Urothelium cell line (cell line): ENCODE data around the gene SETSIP.
"Not testable (repeated sequence)": the region's sequence is repeated elsewhere in the genome, so short reads cannot be mapped to it uniquely, and the experiment has no call there.

Experiments
- DNase-seq: peaks from one replicate; pipeline ENCODE4 v3.0.0; 2011; ENCODE audit warnings: low spot score, mixed read lengths
- FAIRE-seq: peaks from 2 replicates; lab custom pipeline; 2011; peaks lifted over from hg19 to GRCh38; lab: Jason Lieb, UNC

SETSIP gene, protein sequence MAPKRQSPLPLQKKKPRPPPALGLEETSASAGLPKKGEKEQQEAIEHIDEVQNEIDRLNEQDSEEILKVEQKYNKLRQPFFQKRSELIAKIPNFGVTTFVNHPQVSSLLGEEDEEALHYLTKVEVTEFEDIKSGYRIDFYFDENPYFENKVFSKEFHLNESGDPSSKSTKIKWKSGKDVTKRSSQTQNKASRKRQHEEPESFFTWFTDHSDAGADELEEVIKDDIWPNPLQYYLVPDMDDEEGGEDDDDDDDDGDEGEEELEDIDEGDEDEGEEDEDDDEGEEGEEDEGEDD

DNA sequence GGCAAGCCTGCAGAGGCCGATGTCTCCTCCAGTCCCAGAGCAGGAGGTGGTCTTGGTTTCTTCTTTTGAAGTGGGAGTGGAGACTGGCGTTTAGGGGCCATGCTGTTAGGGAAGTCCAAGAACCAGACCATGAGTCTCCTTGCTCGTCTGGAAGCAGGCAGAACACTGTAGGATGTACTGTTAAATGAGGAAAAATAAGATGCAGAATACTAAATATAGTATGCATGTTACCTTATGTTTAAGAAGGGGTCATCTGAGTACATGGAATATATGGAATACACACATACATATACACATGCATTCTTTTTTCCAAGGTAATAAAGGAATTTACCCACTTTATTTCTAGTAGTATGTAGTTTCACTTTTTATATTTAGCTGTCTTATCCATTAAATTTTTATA is at the start of gene SETSIP:
SETSIP (minus strand) TSS at position 101 of the 400 bp plus-strand sequence; CDS start at position 101, 0 bp downstream.
- DNase-seq (no peak), FAIRE-seq (no peak)

DNA sequence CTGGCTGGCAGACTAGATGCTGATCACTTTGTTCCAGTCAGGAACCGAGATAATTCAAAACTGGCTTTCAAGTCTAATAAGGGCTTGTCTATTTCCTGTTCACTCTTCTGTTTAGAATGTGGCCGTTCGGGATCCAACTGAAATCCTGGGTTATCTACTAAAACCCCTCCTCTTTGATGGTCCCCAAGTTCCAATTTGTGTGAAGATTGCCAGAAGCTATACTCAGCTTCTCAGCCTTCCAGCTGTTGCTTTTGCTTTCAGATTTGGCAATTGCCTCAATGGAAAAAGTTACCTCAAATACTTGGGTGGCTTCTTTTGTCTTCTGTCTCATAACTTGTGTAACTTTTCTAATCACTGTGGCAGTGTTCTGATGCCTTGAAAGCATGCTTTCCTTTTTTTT is 48.7 kb upstream of the SETSIP start:
- no peak for FAIRE-seq
- no peak for DNase-seq

DNA sequence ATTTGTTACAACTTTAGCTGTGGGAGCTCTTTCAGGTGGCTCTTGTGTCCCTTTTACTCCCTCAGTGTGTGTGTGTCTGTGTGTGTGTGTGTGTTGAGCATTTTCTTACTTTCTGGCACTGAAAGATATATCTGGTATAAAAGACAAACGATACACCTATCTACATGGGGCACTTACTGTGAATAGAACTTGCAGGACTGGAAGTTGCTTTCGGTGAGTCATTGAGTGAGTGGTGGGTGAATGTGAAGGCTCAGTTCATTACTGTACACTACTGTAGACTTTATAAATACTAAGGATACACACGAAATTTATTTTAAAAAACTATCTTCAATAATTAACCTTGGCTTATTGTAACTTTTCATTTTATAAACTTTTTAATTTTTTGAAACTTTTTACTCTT is 43.6 kb upstream of the SETSIP start:
- no peak for DNase-seq
- no peak for FAIRE-seq

DNA sequence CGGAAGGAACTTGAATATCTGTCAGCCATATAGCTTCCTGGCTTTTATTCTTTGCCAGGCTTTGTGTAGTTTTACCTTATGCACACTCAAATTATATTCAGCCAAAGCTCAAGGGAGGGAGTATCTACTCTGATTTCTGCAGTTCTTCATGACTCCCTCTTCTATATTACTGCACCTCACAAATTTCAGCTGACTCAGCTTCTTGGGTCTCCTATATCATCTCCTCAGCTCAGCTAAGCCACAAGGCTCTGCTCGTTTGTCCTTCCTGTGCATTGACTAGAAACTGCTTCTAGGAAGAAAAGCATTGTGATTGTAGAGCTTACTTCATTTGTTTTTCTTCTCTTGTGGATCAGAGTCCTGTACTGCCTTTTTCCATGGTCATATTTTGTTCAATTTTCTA is 42.3 kb upstream of the SETSIP start:
- no peak for DNase-seq
- no peak for FAIRE-seq

DNA sequence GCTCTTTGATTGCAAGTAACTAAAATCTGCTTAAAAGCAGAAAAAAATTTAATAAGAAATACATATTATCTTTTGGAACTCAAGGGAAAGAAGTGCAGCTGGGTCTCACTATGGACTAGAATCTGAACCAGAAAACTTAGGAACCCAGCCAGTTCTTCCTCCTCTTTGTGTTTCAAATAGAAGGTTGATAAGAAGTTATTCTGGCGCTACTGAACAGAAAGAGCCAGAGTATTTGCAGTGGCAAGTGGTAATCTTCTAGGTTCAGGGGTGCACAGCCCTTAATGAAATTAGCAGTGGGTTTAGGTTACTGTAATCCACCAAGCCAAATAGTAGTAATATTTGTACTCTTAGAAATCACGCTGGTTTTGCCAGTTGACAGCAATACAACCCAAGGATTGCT is 33.4 kb upstream of the SETSIP start:
- FAIRE-seq (no peak), DNase-seq (no peak)

DNA sequence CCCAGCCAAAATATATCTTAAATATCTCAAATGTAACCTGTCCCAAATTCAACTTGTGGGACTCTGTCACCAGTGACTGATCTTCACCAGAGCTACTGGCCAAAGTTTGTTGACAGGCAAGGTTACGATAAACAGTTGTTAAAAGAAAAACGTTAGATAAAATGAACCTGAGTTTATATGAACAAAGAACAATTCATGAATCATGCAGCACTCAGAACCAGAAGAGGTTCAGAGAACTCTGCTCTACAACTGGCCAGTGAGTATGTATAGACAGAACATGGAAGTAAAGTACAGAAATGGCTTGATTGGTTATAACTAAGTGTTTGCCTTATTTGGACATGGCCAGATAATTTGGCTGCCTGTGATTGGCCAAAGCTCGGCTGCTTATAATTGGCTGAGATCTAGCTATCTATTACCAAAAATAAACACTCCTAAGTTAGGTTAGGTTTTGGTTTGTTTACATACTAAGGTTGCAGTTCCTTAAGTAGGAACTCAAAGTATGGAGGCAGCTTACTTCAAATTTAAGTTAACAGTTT is 30.4 kb upstream of the SETSIP start:
- DNase-seq (no peak), FAIRE-seq (no peak)

DNA sequence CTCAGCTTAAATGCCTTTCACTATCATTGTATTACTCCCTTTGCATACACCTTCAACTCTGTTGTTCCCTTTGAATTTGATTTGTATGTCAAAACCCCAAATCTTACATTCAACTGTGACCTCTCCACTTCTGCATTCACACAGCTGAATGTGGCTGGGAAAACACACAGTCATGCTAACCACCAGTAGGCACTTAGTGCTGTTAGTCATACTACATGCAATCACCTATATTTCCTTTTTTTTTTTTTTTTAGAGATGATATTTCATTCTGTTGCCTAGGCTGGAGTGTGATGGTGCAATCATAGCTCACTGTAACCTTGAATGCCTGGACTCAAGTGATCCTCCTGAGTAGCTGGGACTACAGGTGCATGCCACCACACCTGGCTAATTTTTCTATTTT is 21.1 kb upstream of the SETSIP start:
- peak; percentile 42 for FAIRE-seq
- no peak for DNase-seq

DNA sequence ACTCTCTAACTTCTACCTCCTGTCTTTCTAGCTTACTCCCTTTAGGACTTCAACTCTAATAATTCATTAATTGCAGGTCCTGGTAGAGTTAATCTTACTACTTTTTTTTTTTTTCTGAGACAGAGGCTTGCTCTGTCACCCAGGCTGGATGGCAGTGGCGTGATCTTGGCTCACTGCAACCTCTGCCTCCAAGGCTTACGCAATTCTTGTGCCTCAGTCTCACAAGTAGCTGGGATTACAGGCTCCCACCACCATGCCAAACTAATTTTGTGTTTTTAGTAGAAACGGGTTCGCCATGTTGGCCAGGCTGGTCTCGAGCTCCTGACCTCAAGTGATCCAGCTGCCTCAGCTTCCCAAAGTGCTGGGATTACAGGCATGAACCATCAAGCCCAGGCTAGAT is 20.7 kb upstream of the SETSIP start:
- DNase-seq (no peak), FAIRE-seq (no peak)

DNA sequence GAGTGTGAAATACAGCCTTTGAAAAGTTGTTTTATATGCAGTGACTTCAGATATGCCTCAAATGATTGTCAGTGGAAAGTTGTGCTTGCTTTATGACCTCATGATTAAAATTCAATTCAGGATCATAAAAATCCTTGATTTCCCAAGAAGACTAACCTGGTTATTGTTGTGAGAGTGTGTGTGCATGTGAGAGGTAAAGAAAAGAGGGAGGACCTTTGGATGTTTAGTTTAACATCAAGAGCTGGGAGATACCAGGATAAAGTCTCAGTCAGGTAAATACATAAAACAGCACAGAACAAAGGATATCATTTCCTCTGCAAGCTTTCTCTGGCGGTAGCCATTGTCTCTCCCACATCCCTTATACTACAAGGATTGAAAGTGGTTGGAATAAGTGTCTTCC is 19.4 kb upstream of the SETSIP start:
- DNase-seq, result no peak
- FAIRE-seq, result no peak

DNA sequence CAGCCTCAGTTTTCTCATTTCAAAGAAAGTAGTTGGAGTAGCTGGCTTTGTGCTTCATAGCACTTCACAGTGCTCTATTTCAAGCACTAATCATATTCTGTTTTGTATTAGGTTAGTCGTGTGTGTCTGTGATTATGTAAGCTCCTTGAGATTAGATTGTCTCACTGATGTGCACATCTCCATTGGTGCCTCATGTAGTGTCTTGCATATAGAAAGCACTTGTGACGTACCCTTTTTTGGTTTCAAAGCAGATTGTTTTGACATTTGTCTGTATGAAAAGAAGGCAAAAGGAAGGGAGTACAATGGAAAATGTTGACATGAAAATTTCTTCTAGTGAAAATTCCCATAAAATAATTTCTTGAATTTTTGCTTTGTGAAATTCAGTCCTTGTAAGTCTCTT is 18.9 kb upstream of the SETSIP start:
- FAIRE-seq, result no peak

DNA sequence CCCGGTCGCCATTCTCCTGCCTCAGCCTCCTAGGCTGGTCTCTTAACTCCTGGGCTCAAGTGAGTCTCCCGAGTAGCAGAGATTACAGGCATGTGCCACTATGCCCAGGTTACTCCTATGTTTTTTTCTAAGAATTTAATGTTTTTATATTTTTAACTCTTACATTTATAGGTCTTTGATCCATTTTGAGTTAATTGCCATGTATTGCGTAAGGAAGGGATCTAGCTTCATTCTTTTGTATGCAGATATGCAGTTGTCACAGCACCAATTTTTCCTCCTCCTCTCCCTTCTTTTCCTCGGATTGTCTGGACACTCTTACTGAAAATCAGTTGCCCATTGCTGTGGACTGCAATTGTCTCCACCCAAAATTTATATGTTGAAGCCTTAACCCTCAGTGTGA is 16.4 kb upstream of the SETSIP start:
- DNase-seq (no peak), FAIRE-seq (no peak)

More for the DNA sequence above, 18.9 kb upstream of the SETSIP start:
- no peak for DNase-seq

DNA sequence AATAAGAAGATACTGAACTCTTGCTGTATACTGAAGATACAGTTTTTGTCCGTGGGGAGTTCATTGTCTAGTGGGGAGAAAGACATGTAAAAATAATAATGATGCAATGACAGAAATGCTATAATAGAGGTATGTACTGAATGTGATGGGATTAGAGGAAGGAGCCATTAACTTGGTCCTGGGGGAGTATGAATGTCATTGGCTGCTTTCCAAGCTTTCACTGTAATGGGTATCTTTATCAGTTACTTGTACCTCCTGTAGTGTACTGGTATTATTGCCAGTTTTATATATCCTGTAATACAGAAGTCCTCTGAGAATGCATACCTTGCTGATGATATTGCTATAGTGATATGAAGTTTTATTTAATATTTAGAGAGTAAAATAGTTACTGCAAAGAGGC is 12.3 kb upstream of the SETSIP start:
- no peak for FAIRE-seq
- no peak for DNase-seq

DNA sequence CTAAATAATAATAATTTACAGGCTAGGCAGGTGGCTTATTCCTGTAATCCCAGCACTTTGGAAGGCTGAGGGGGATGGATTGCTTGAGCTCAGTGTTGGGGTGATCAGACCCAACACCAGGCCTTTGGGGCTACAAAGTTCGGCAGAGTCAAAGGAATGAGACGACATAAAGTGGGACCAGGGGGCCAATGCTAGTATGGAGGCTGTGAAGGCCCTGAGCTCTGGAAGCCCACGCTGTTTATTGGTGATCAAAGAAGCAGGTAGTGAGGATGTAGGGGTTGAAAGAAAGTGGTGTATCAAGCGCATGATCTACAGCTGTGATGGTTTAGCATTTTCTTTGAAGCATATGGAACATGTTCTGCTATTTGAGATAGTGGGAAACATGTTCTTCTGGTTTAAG is 10.5 kb upstream of the SETSIP start:
- DNase-seq (no peak), FAIRE-seq (no peak)

DNA sequence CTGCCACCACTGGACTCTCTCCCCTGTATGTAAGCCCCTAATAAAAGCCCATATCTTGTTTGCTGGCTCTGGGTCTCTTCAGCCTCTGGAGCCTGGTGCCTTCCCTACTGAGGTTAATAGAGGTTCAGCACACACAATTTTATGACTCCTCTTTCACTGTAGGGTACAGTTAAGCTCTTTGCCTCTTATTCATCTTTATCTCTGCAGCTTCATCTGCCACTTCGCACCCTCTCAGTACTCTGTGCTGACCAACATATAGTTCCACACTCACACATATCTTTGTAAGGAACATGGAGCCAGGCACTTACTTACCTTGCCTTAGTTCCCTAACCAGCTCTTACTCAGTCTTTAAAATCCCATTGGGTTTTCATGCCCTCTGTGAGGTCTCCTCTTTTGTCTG is 9.4 kb upstream of the SETSIP start:
- no peak for FAIRE-seq
- no peak for DNase-seq

DNA sequence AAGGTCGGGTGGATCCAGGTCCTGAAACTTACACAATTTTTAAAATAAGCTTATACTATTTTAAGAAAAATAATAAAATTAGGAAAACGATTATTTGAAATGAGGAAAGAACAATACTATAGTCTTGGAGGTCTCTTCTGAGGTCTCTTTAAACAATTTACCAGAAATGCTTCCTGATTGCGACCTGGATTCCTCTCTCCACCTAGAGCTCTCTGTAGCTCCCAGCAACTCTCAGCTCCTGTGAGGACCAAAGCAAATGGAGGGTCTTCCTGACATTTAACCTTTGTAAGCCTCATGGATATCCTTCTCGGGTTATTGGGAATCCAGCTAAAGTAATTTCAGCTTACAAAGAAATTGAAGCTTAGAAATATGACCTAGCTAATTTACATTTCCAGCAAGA is 5.8 kb upstream of the SETSIP start:
- no peak for FAIRE-seq
- DNase-seq, result peak; percentile 9

DNA sequence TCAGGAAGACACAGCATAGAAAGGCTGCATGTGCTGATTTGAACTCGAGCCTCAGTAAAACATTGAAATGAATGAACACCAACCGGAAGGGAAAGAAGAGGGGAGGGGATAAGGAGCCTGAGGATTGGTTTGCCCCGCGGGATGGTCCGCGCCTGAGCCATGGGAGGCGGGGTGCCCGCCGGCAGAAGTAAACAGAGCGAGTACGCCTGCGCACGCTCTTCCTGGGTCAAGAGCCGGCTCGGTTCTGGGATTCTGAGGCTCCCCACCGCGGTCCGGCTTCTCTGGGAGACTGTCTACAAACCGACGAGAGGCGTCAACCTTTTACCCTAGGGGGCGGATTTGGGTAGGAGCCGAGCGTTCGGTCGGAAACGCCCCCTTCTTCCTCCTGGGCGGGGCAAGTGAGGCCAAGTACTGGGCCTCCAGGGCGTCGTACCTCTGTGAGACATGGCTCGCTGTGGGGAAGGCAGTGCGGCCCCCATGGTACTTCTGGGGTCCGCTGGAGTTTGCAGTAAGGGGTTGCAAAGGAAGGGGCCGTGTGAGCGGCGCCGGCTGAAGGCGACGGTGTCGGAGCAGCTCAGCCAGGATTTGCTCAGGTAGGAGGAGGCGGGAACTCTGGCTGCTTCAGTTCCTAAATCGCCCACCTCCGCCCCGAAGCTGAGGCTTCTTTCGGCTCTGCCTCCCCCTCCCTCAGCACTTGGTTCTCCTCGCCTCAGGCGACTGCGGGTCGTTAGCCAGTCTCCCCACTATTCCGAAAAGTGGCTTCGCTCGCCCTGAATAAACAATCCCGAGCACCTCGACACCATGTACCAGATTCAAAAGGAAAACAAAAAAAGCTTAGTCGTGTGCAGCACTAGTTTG is 5.1 kb upstream of the SETSIP start, which contains the start of gene BTBD8:
BTBD8 (plus strand) TSS at position 218 of the 858 bp plus-strand sequence; CDS start at position 445, 227 bp downstream.
- DNase-seq (peak; percentile 87), FAIRE-seq (no peak)

DNA sequence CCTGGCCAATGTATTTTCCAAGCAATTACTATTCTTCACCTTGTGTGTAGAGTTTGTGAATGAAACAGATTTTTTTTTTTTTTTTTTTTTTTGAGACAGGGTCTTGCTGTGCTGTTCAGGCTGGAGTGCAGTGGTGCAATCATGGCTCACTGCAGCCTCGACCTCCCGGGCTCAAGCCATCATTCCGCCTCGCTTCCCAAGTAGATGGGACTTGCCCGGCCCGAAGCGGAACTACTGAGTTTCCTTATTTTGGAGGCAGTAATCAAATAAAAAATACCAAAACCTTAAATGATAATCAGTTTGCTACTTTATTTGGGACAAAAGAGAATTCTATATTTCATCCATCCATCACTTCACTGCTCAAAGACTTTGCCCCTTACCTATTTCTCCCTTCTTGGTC is 4.2 kb upstream of the SETSIP start:
- no peak for FAIRE-seq
- no peak for DNase-seq

DNA sequence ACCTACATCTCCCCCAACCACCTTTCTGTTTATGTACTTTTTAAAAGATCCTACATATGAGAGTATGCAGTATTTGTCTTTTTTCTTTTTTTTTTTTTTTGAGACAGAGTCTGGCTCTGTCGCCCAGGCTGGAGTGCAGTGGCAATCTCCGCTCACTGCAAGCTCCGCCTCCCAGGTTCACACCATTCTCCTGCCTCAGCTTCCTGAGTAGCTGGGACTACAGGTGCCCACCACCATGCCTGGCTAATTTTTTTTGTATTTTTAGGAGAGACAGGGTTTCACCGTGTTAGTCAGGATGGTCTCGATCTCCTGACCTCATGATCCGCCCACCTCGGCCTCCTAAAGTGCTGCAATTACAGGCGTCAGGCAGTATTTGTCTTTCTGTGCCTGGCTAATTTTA is 2.9 kb upstream of the SETSIP start:
- FAIRE-seq, result not testable (repeated sequence)

DNA sequence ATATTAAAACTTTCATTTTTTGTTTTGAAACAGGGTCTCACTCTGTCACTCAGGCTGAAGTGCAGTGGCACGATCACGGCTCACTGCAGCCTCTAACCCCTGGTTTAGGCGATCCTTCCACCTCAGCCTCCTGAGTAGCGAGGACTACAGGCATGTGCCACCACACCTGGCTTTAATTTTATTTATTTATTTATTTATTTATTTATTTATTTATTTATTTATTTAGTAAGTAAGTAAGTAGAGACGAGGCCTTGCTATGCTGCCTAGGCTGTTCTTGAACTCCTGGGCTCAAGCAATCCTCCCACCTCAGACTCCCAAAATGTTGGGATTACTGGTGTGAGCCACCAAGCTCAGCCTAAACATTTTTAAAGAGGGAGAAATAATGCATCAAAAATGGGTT is 1.2 kb upstream of the SETSIP start:
- DNase-seq, result no peak
- no peak for FAIRE-seq

More for the DNA sequence above, 2.9 kb upstream of the SETSIP start:
- DNase-seq, result not testable (repeated sequence)

DNA sequence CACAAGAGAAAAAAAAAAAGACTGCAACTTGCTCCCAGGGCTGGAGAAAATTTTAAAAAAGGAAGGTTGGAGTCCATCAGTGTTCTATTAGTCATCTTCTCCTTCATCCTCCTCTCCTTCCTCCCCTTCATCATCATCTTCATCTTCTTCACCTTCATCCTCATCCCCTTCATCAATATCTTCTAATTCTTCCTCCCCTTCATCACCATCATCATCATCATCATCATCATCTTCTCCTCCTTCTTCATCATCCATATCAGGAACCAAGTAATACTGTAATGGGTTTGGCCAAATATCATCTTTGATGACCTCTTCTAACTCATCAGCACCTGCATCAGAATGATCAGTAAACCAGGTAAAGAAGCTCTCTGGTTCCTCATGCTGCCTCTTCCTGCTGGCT is 765 bp downstream of the SETSIP start:
- FAIRE-seq, DNase-seq: not testable (repeated sequence)

DNA sequence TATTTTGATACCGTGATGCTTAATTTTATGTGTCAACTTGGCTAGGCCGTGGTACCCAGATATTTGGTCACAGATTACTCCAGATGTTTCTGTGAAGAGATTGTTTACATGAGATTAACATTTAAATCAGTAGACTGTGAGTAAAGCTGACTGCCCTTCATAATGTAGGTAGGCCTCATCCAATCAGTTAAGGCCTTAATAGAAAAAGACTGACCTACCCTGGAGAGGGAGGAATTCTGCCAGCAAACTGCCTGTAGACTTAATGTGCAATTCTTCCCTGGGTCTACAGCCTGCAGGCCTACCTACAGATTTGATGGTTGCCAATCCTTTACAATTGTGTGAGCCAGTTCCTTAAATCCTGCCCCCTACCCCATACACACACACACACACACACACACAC is 4.3 kb downstream of the SETSIP start:
- FAIRE-seq, result no peak
- no peak for DNase-seq

DNA sequence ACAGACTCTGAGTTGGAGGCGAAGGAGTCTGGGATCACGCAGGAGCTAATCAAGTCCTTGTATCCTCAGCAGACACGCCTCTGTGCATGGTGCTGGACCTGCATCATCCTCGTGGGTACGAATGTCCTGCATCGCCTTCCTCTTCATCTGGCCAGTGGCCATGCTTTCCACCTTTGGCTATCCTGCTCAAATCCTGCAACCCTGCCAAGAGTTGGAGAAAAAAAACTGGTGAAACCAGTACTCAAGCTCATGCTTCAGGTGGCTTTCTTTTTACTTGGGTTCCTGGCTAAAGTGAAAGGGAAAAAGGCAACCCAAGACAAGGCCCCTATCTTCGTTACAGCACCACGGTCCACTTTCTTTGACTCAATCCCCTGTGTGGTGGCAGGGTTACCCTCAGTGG is 8.9 kb downstream of the SETSIP start:
- no peak for FAIRE-seq
- no peak for DNase-seq
